ENCODE measurements around the gene SIRT2.
"Not testable (repeated sequence)": the region's sequence is repeated elsewhere in the genome, so short reads cannot be mapped to it uniquely, and the experiment has no call there.

SIRT2 gene

DNA sequence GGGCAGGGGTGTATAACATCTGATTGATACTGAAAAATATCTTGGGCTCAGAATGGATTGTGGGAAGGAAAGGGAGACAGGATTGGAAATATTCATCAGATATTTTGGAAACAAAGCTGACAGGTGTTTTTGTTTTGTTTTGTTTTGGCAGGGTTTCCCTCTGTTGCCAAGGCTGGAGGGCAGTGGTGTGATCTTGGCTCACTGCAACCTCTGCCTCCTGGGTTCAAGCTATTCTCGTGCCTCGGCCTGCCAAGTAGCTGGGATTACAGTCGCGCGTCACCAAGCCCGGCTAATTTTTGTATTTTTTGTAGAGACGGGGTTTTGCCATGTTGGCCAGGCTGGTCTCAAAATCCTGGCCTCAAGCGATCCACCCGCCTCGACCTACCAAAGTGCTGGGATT, 26.0 kb downstream of the SIRT2 start:
- H3K4me3 ChIP-seq (ENCODE audit: low read length); DNase-seq (ENCODE audit: low read depth); H3K27me3 ChIP-seq (replicated peaks; ENCODE audit: control insufficient read depth, insufficient read depth, low read length); H3K36me3 ChIP-seq (ENCODE audit: control insufficient read depth, insufficient read depth, low read length, severe bottlenecking); H3K9ac ChIP-seq (ENCODE audit: low read length); H3K4me1 ChIP-seq (ENCODE audit: control insufficient read depth, insufficient read depth, low read length); H3K9me3 ChIP-seq (ENCODE audit: control insufficient read depth, low read length): not testable (repeated sequence)

DNA sequence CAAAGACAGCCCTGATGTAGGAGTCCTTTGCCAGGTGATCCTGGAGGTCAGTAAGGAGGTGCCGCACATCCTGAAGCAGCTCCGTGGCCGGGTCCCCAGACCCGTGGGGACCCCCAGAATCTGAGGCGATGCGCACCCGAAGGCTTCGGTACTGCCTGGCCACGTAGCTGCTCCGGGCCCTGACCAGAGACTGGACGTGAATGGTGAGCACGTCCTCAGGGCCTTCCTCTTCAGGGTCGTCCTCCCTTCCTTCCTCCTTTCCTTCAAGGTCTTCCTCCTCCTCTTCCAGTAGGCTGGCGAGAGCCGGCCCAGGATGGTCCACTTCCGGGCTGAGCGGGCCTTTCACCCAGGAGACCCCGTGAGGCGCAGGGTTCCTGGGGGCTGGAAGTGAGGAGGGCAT, 28.8 kb downstream of the SIRT2 start:
- Histone ChIP-seq H3K9ac (ENCODE audit: low read length) (no peak overlapping the region), H3K9me3 (ENCODE audit: control insufficient read depth, low read length) (no peaks in the 10 kb centered on the region), H3K4me1 (ENCODE audit: control insufficient read depth, insufficient read depth, low read length) (peaks cover 8% of the 10 kb centered on the region), H3K36me3 (ENCODE audit: control insufficient read depth, insufficient read depth, low read length, severe bottlenecking) (no peaks in the 10 kb centered on the region), H3K27me3 (replicated peaks; ENCODE audit: control insufficient read depth, insufficient read depth, low read length) (peaks cover 8% of the 10 kb centered on the region), H3K4me3 (ENCODE audit: low read length) (no peak overlapping the region)
- no peak for DNase-seq (ENCODE audit: low read depth)

DNA sequence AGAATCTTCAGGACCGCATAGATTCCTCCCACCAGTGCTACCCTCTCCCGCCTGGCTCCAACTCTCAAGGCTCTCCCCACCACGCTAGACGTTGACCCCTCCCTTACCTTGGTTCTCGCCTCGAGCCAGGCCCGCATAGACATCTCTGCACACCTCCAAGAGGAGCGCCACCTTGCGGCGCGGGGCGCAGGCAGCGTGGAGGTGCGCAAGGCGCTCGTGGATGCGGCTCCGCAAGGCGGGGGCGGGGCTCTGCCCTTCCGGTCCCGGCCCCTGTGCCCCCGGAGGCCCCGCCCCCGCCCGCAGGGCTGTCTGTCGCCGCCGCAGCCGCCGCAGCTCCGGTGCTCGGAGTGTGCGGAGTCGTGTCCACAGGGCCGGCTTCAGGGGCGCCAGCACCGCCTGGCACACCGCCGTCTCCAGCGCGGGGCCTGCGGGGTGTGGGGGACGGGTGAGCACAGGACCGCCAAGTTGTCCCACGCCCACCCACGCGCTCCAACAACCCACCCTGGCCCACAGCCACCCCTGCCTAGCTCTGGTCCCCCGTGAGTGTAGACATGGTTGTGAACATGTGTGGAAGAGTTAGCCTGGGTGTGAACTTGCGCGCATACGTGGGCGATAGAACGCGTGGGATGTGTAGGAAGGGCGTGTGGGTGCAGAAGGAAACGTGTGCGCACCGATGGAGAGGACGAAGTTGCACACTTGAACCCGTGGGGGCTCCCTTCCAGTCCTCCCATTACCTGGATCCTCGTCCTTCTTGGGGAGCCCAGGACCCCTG, 29.4 kb downstream of the SIRT2 start:
- DNase-seq (ENCODE audit: low read depth) = peak; percentile 83

DNA sequence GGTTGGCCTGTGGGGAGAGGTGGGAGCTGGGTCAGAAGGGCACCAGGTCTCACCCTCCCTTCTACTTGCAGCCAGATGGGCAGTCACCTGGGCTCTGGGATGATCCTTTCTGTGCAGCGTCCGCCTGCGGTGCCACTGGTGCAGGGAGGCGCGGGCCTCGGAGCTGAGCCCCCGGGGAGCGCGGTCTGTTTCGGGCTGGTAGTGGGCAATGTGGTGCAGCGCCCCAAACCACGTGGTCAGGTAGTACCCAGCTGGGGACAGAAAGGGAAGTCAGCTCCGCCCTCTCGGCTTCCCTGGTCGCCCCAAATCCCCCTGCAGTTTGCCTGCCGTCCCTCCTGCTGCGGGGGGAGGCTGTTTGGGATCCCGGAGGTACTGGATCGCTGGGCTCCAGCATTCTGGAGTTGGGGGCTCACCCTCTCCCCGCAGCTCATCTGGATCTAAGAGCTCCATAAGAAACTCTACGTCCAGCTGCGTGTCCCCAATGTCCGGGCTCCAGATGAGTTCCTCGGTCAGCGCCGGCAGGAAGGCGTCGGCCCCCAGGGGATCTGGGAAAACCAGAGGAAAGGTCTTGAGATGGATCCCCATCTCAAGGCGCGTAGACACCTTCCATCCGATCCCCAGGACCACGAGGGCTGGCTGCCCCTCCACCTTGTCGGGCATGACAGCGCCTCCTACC, 30.1 kb downstream of the SIRT2 start:
- Histone ChIP-seq H3K36me3 (ENCODE audit: control insufficient read depth, insufficient read depth, low read length, severe bottlenecking) (no peaks in the 10 kb centered on the region), H3K27me3 (replicated peaks; ENCODE audit: control insufficient read depth, insufficient read depth, low read length) (peaks cover 8% of the 10 kb centered on the region), H3K9me3 (ENCODE audit: control insufficient read depth, low read length) (no peaks in the 10 kb centered on the region), H3K4me3 (ENCODE audit: low read length) (peak overlapping the region; percentile 77), H3K9ac (ENCODE audit: low read length) (peak overlapping the region; percentile 56), H3K4me1 (ENCODE audit: control insufficient read depth, insufficient read depth, low read length) (peaks cover 8% of the 10 kb centered on the region)
- no peak for DNase-seq (ENCODE audit: low read depth)

More for the DNA sequence above, 29.4 kb downstream of the SIRT2 start:
- Histone ChIP-seq H3K4me3 (ENCODE audit: low read length) (peak overlapping the region; percentile 77), H3K9me3 (ENCODE audit: control insufficient read depth, low read length) (no peaks in the 10 kb centered on the region), H3K36me3 (ENCODE audit: control insufficient read depth, insufficient read depth, low read length, severe bottlenecking) (no peaks in the 10 kb centered on the region), H3K9ac (ENCODE audit: low read length) (peak overlapping the region; percentile 56), H3K4me1 (ENCODE audit: control insufficient read depth, insufficient read depth, low read length) (peaks cover 8% of the 10 kb centered on the region), H3K27me3 (replicated peaks; ENCODE audit: control insufficient read depth, insufficient read depth, low read length) (peaks cover 8% of the 10 kb centered on the region)

DNA sequence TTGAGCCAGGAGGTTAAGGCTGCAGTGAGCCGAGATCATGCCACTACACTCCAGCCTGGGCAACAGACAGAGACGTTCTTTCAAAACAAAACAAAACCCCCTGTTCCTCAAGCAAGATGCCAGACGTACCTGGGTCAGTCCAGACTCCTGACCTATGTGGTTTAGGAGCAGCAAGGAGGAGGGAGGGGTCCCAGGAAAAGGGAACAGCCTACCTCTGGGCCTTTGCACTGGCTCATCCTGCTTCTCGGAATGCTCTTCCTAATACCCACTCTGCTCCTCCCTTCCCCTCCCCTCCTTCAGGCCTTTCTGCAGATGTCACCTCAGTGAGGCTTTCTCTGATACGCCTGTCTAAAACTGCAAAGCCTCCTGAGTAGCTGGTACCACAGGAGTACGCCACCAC, 30.9 kb downstream of the SIRT2 start:
- no peak for DNase-seq (ENCODE audit: low read depth)
- Histone ChIP-seq H3K4me3 (ENCODE audit: low read length) (no peak overlapping the region), H3K9me3 (ENCODE audit: control insufficient read depth, low read length) (no peaks in the 10 kb centered on the region), H3K36me3 (ENCODE audit: control insufficient read depth, insufficient read depth, low read length, severe bottlenecking) (no peaks in the 10 kb centered on the region), H3K4me1 (ENCODE audit: control insufficient read depth, insufficient read depth, low read length) (peaks cover 8% of the 10 kb centered on the region), H3K27me3 (replicated peaks; ENCODE audit: control insufficient read depth, insufficient read depth, low read length) (peaks cover 8% of the 10 kb centered on the region), H3K9ac (ENCODE audit: low read length) (no peak overlapping the region)

DNA sequence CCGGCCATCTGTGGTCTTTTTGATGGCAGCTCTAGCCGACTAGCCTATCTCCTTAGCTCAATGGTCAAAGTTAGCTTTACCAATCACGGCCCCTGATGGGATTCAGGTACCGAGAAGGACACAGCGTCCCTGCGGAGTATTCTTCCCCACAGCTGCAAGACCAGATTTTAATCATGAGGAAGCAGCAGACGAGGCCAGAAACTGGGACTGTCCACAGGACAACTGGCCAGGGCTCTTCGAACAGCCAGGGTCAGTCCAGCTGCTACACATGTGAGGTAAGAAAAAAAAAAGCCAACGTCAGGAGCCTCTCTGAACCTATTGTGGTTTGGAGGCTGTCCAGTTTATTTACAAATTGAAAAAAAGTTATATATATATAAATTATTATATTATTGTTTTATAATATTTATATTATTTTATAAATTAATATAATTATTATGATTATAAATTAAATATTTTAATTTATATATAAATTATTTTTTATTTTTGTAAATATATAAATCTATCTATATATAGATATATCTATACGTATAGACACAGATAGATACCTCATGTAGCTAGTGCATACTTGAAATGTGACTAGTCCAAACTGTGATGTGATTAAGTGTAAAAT, 32.1 kb downstream of the SIRT2 start:
- Histone ChIP-seq H3K9ac (ENCODE audit: low read length) (no peak overlapping the region), H3K4me1 (ENCODE audit: control insufficient read depth, insufficient read depth, low read length) (peaks cover 17% of the 10 kb centered on the region), H3K36me3 (ENCODE audit: control insufficient read depth, insufficient read depth, low read length, severe bottlenecking) (no peaks in the 10 kb centered on the region), H3K27me3 (replicated peaks; ENCODE audit: control insufficient read depth, insufficient read depth, low read length) (peaks cover 8% of the 10 kb centered on the region), H3K4me3 (ENCODE audit: low read length) (no peak overlapping the region), H3K9me3 (ENCODE audit: control insufficient read depth, low read length) (no peaks in the 10 kb centered on the region)
- no peak for DNase-seq (ENCODE audit: low read depth)

DNA sequence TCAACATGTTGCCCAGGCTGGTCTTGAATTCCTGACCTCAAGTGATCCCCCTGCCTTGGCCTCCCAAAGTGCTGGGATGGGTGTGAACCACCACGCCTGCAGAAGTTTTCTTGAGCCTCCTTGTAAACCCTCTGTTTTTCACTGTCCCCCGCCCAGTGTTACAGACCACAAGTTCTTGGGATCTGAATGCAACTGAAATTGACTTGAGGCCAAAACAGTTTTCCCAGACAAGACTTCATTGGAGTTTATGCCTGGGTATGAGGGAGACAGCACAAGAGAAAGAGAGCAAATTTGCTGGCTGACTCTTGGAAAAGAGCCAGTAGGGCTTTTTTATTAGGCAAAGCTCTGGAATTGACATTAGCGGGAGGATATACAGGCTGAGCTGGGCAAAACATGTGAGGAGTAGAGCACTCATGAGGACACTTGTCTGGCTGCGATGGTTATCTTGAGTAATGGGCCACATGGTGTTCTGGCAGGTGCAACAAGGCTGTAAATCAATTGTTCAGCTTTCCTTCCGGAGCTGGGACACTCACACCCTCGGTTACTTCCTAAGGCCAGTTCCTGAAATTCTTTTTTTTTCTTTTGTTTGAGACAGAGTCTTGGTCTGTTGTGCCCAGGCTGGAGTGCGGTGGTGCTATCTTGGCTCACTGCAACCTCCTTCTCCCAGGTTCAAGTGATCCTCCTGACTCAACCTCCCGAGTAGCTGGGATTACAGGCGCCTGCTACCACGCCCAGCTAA, 36.9 kb downstream of the SIRT2 start:
- Histone ChIP-seq H3K4me1 (ENCODE audit: control insufficient read depth, insufficient read depth, low read length) (peaks cover 14% of the 10 kb centered on the region), H3K36me3 (ENCODE audit: control insufficient read depth, insufficient read depth, low read length, severe bottlenecking) (no peaks in the 10 kb centered on the region), H3K27me3 (replicated peaks; ENCODE audit: control insufficient read depth, insufficient read depth, low read length) (no peaks in the 10 kb centered on the region), H3K9me3 (ENCODE audit: control insufficient read depth, low read length) (no peaks in the 10 kb centered on the region), H3K9ac (ENCODE audit: low read length) (no peak overlapping the region), H3K4me3 (ENCODE audit: low read length) (no peak overlapping the region)
- DNase-seq (ENCODE audit: low read depth) = no peak

DNA sequence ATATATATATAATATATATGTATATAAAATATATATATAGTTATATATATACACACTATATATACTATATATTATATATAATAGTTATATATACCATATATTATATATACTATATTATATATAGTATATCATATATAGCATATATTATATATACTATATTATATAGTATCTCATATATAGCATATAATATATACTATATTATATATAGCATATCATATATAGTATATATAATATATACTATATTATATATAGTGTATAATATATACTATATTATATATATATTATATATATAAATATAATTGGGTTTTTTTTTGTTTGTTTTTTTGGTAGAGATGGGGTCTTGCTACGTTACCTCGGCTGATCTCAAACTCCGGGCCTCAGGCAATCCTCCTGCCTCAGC, 38.0 kb downstream of the SIRT2 start:
- H3K9ac ChIP-seq (ENCODE audit: low read length) = no peak overlapping the region
- no peaks in the 10 kb centered on the region for H3K36me3 ChIP-seq (ENCODE audit: control insufficient read depth, insufficient read depth, low read length, severe bottlenecking)
- H3K4me3 ChIP-seq (ENCODE audit: low read length) = no peak overlapping the region
- H3K9me3 ChIP-seq (ENCODE audit: control insufficient read depth, low read length) = no peaks in the 10 kb centered on the region
- no peak for DNase-seq (ENCODE audit: low read depth)
- H3K27me3 ChIP-seq (replicated peaks; ENCODE audit: control insufficient read depth, insufficient read depth, low read length) = no peaks in the 10 kb centered on the region
- H3K4me1 ChIP-seq (ENCODE audit: control insufficient read depth, insufficient read depth, low read length) = peaks cover 14% of the 10 kb centered on the region

DNA sequence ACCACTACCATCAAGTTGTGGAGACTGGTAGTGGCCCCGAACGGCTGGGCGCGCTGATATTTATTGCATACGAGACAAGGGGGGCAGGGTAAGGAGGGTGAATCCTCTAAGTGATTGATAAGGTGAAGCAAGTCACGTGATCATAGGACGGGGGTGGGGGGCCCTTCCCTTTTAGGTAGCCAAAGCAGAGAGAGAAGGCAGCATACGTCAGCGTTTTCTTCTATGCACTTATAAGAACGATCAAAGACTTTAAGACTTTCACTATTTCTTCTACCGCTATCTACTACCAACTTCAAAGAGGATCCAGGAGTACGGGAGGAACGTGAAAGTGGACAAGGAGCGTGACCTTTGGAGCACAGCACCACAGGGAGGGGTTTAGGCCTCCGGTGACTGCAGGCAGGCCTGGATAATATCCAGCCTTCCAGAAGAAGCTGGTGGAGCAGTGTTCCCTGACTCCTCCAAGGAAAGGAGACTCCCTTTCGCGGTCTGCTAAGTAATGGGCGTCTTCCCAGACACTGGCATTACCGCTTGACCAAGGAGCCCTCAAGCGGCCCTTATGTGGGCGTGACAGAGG, 39.7 kb downstream of the SIRT2 start:
- H3K36me3 ChIP-seq (ENCODE audit: control insufficient read depth, insufficient read depth, low read length, severe bottlenecking); DNase-seq (ENCODE audit: low read depth); H3K4me3 ChIP-seq (ENCODE audit: low read length); H3K27me3 ChIP-seq (replicated peaks; ENCODE audit: control insufficient read depth, insufficient read depth, low read length); H3K9me3 ChIP-seq (ENCODE audit: control insufficient read depth, low read length); H3K9ac ChIP-seq (ENCODE audit: low read length): not testable (repeated sequence)
- peaks cover 14% of the 10 kb centered on the region for H3K4me1 ChIP-seq (ENCODE audit: control insufficient read depth, insufficient read depth, low read length)

DNA sequence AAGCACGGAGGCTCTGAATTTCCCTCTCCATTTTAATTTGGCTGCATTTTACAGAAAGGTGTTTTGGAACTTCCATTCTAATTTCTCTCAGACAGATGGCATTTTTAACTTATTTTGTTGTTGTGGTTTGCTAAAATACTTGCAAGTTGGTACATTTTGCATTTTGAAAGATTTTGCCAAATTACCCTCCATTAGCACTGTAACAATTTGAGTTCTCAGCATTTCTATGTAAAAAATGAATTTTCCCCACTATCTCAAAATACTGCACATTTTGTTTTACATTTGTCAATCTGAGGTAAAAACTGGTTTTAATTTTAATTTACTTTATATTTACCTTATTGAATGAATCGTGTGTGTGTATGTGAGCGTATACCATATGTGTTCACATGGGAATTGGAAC, 42.6 kb downstream of the SIRT2 start:
- Histone ChIP-seq H3K27me3 (replicated peaks; ENCODE audit: control insufficient read depth, insufficient read depth, low read length) (no peaks in the 10 kb centered on the region), H3K9ac (ENCODE audit: low read length) (no peak overlapping the region), H3K9me3 (ENCODE audit: control insufficient read depth, low read length) (no peaks in the 10 kb centered on the region), H3K4me3 (ENCODE audit: low read length) (no peak overlapping the region), H3K4me1 (ENCODE audit: control insufficient read depth, insufficient read depth, low read length) (peaks cover 8% of the 10 kb centered on the region), H3K36me3 (ENCODE audit: control insufficient read depth, insufficient read depth, low read length, severe bottlenecking) (no peaks in the 10 kb centered on the region)
- no peak for DNase-seq (ENCODE audit: low read depth)

DNA sequence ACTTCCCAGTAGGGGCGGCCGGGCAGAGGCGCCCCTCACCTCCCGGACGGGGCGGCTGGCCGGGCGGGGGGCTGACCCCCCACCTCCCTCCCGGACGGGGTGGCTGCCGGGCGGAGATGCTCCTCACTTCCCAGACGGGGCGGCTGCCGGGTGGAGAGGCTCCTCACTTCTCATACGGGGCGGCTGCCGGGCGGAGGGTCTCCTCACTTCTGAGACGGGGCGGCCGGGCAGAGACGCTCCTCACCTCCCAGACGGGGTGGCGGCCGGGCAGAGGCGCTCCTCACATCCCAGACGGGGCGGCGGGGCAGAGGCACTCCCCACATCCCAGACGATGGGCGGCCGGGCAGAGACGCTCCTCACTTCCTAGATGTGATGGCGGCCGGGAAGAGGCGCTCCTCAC, 43.7 kb downstream of the SIRT2 start:
- not testable (repeated sequence) for DNase-seq (ENCODE audit: low read depth); H3K4me3 ChIP-seq (ENCODE audit: low read length); H3K36me3 ChIP-seq (ENCODE audit: control insufficient read depth, insufficient read depth, low read length, severe bottlenecking); H3K27me3 ChIP-seq (replicated peaks; ENCODE audit: control insufficient read depth, insufficient read depth, low read length); H3K9me3 ChIP-seq (ENCODE audit: control insufficient read depth, low read length); H3K9ac ChIP-seq (ENCODE audit: low read length)
- H3K4me1 ChIP-seq (ENCODE audit: control insufficient read depth, insufficient read depth, low read length) = peaks cover 16% of the 10 kb centered on the region

All from adipocyte (in vitro differentiated cells).